HL-60 (cell line): ENCODE results near the gene AMH.

ENCODE experiments used
- DNase-seq, 2 experiments: peaks; one replicate each; pipeline ENCODE4 v3.0.0-alpha.2; 2010 to 2020; ENCODE audit warnings: low read depth in 1 of 2, low spot score in 1 of 2
- H3K27ac ChIP-seq: fragments of 250-450 bp; sonication (Bioruptor Pico); replicated peaks from 2 replicates; pipeline ENCODE4 v1.5.1; 2020; ENCODE audit warnings: mild to moderate bottlenecking, moderate library complexity
- H3K27me3 ChIP-seq: fragments of 250-450 bp; sonication (Bioruptor Pico); 2 replicates; pipeline ENCODE4 v1.5.1; 2021; ENCODE audit warnings: mild to moderate bottlenecking, moderate library complexity; ENCODE audit not compliant: insufficient read depth, poor library complexity, severe bottlenecking
- H3K4me3 ChIP-seq: replicated peaks from 2 replicates; pipeline ENCODE4 v1.5.1; 2011; ENCODE audit warnings: mild to moderate bottlenecking, control low read depth, low read length; ENCODE audit not compliant: insufficient read depth
- CTCF ChIP-seq: IDR thresholded peaks from one replicate; pipeline ENCODE4 v1.5.1; 2011; ENCODE audit warnings: low read length, control low read depth, inconsistent platforms; ENCODE audit not compliant: insufficient read depth
- GABPA ChIP-seq: IDR thresholded peaks from 2 replicates; pipeline ENCODE4 v1.6.1; 2012; ENCODE audit warnings: low read depth
- POLR2AphosphoS5 ChIP-seq: IDR thresholded peaks from 2 replicates; pipeline ENCODE4 v1.6.1; 2012; ENCODE audit warnings: low read depth
- SPI1 ChIP-seq: IDR thresholded peaks from 2 replicates; pipeline ENCODE4 v1.6.1; 2012; ENCODE audit warnings: low read depth, mild to moderate bottlenecking, borderline replicate concordance
- TF ChIP-seq, protein P1 (sequence below): IDR thresholded peaks from 2 replicates; pipeline ENCODE4 v1.6.1; 2012; ENCODE audit warnings: low read depth; ENCODE audit not compliant: insufficient replicate concordance

Gene AMH

GRCh38 chr19:2210206-2210605 lies 38.9 kb upstream of the AMH start:
- Histone ChIP-seq H3K27me3 (no peaks in the 10 kb centered on the region), H3K27ac (no peak overlapping the region), H3K4me3 (no peak overlapping the region)
- DNase-seq = no peak
- TF ChIP-seq SPI1 (no peak), CTCF (no peak), POLR2AphosphoS5 (no peak), GABPA (no peak)
- TF ChIP-seq, protein P1, sequence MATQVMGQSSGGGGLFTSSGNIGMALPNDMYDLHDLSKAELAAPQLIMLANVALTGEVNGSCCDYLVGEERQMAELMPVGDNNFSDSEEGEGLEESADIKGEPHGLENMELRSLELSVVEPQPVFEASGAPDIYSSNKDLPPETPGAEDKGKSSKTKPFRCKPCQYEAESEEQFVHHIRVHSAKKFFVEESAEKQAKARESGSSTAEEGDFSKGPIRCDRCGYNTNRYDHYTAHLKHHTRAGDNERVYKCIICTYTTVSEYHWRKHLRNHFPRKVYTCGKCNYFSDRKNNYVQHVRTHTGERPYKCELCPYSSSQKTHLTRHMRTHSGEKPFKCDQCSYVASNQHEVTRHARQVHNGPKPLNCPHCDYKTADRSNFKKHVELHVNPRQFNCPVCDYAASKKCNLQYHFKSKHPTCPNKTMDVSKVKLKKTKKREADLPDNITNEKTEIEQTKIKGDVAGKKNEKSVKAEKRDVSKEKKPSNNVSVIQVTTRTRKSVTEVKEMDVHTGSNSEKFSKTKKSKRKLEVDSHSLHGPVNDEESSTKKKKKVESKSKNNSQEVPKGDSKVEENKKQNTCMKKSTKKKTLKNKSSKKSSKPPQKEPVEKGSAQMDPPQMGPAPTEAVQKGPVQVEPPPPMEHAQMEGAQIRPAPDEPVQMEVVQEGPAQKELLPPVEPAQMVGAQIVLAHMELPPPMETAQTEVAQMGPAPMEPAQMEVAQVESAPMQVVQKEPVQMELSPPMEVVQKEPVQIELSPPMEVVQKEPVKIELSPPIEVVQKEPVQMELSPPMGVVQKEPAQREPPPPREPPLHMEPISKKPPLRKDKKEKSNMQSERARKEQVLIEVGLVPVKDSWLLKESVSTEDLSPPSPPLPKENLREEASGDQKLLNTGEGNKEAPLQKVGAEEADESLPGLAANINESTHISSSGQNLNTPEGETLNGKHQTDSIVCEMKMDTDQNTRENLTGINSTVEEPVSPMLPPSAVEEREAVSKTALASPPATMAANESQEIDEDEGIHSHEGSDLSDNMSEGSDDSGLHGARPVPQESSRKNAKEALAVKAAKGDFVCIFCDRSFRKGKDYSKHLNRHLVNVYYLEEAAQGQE = no peak

DNA sequence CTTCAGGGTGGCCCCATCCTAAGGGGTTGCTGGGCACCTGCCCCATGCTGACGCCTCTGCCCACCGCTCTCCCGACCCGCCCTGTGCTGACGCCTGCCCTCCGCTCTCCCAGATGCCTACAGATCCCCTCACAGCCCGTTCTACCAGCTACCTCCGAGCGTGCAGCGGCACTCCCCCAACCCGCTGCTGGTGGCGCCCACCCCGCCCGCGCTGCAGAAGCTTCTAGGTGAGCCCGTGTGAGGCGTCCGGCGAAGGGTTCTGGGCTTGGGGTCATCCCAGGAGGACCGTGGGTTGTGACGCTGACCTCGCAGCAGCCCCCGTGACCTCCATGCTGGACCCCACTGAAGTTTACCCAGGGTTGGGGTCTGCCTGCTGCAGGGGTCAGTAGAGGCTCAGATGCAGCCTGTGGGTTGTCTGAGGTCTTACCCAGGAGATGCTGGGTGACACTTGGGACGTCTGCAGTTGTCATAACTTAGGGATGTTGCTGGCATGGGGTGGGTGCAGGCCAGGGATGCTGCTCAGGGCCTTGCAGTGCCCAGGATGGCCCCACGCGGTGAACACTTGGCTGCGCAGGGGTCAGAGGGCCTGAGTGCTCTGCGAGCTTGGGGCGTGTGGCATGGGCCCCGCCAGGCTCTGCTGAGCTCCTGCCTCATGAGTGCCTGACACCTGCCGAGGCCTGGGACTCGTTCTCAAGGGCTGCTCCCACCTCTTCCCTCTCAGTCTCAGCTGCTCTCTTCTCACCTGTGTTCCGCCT lies 38.0 kb upstream of the AMH start:
- no peak for TF ChIP-seq POLR2AphosphoS5
- TF ChIP-seq GABPA = no peak
- TF ChIP-seq SPI1 = no peak
- TF ChIP-seq, protein P1 = no peak
- TF ChIP-seq CTCF = no peak
- H3K27me3 ChIP-seq = no peaks in the 10 kb centered on the region
- no peak overlapping the region for H3K27ac ChIP-seq
- DNase-seq = no peak
- H3K4me3 ChIP-seq = no peak overlapping the region

GRCh38 chr19:2212861-2213711 lies 36.0 kb upstream of the AMH start:
- TF ChIP-seq GABPA (no peak), CTCF (no peak), SPI1 (no peak), POLR2AphosphoS5 (no peak)
- TF ChIP-seq, protein P1 = no peak
- no peak overlapping the region for H3K27ac ChIP-seq

More at GRCh38 chr19:2212861-2213711, 36.0 kb upstream of the AMH start:
- Histone ChIP-seq H3K4me3 (no peak overlapping the region), H3K27me3 (no peaks in the 10 kb centered on the region)
- no peak for DNase-seq
